Ramos (cell line): ENCODE measurements around the gene ATP6V0A1.
"Not testable (repeated sequence)": the region's sequence is repeated elsewhere in the genome, so short reads cannot be mapped to it uniquely, and the experiment has no call there.

ENCODE experiments used
- in situ Hi-C: fragments of 300-500 bp; cut with MboI; formaldehyde crosslinking; loops from one replicate; pipeline ENCODE4 v1.14.3; 2022; ENCODE audit warnings: low sequenced_read_pairs; ENCODE audit not compliant: unreplicated experiment

Gene ATP6V0A1

DNA sequence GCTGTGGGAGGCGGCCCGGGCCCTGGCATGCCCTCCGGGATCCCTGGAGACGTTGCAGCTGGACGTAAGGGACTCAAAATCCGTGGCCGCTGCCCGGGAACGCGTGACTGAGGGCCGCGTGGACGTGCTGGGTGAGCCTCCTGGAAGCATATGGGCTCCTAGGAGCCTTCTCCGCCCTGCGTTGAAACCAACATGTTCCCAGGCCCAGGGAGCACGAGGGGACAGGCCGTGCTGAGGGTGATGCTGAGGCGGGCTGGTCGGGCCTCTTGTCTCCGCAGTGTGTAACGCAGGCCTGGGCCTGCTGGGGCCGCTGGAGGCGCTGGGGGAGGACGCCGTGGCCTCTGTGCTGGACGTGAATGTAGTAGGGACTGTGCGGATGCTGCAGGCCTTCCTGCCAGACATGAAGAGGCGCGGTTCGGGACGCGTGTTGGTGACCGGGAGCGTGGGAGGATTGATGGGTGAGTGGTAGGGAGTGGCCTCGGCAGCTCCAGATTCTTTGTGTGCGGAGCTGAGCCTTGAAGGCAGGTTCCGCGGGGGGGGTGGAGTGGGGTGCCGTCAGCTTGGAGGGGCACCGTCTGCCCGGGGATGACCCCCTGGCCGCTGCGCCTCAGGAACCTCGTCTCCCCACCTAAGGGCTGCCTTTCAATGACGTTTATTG, 94.6 kb downstream of the ATP6V0A1 start:
- in situ Hi-C loops: no loop called here

DNA sequence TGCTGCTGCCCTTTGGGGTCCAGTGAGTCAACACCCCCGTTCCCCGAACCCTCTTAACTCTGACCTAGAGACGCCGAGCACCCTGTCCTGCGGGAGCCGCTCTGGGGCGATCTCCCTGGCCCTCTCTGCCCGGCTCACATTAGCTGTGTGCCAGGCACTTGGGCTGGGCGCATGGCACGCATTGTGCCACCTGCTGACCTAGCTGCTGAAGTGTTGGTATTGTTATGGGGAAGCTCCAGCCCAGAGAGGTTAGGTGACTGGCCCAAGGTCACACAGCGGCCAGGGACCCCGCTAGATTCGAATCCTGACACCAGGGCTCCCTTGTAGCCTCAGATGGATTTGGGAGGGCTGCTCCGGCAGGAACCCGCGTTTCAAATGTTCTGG, 95.2 kb downstream of the ATP6V0A1 start:
- in situ Hi-C loops: no loop called here

DNA sequence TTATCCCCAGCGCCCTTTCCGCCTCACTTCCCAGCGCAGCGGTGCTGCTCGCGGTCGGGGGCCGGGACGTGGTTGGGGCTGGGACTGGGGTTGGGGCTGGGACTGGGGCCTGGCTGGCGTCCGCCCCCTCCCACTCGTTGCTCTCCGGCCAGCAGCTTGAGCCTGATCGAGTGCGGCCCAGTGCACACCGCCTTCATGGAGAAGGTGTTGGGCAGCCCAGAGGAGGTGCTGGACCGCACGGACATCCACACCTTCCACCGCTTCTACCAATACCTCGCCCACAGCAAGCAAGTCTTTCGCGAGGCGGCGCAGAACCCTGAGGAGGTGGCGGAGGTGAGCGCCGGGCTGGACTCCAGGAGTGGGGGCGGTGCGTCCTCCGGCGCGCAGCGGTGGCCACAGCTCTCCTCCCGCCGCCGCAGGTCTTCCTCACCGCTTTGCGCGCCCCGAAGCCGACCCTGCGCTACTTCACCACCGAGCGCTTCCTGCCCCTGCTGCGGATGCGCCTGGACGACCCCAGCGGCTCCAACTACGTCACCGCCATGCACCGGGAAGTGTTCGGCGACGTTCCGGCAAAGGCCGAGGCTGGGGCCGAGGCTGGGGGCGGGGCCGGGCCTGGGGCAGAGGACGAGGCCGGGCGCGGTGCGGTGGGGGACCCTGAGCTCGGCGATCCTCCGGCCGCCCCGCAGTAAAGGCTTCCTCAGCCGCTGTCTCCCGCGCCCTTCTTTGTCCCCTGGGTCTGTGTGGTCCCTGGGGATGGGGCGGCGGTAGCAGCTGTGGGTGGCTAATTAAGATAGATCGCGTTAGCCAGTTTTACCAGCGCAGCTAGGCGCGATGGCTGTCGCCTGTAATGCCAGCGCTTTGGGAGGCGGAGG, 95.8 kb downstream of the ATP6V0A1 start:
- in situ Hi-C loops: no loop called here

DNA sequence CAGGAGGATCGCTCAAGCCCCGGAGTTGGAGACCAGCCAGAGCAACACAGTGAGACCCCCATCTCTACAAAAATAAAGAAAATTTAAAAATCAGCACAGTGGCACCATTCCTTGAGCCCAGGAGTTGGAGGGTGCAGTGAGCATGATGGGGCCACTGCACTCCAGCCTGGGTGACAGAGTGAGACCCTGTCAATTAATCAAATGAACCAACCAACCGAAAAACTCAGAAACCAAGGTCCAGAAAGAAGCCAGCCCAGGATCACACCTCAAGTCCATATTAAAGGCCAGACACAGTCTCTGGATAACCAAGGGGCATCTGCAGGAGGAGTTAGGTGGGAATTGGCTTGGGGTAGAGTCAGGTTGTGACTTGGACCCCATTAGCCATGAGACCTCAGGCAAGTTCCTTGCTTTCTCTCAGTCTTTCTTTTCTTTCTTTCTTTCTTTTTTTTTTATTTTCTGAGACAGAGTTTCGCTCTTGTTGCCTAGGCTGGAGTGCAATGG, 96.5 kb downstream of the ATP6V0A1 start:
- in situ Hi-C loops: no loop called here

DNA sequence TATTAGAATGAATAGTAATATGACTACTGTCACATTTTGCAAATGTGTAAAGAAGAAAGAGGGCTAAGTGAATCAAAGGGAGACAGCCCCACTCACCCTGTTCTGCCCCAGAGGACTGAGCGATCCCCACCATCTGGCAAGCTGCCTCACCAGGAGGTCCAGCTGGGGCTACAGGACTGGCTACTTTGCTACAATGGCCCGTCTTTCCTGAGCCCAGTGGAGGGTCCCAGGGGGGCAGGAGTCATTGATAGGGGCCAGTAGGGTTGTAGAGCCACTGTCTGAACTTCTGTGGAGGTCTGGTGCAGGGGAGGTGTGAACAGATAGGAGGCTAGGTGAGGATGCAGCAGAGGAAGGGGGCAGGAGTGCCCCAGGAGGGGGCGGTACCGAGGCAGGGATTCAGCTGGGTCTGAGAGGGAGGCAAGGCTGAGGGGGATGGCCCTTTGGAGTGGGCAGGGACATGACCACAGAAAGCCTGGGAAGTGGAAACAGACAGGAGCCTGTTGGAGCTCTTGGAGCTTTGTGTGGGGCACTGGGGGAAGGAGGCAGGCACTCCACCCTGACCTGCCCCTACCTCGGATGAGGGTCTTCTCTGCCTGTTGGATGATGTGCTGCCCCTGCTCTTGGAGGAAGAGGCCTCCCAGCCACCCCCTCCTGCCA, 97.4 kb downstream of the ATP6V0A1 start:
- in situ Hi-C loops: not testable (repeated sequence)

DNA sequence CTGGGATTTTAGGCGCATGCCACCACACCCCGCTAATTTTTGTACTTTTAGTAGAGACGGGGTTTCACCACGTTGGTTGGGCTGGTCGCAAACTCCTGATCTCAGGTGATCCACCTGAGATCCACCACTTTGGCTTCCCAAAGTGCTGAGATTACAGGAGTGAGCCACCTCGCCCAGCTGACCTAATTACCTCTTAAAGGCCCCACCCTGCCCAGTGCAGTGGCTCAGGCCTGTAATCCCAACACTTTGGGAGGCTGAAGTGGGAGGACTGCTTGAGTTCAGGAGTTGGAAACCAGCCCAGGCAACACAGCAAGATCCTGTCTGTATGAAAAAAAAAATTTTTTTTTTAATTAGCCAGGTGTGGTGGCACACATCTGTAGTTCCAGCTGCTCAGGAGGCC, 100.4 kb downstream of the ATP6V0A1 start:
- in situ Hi-C loops: no loop called here

DNA sequence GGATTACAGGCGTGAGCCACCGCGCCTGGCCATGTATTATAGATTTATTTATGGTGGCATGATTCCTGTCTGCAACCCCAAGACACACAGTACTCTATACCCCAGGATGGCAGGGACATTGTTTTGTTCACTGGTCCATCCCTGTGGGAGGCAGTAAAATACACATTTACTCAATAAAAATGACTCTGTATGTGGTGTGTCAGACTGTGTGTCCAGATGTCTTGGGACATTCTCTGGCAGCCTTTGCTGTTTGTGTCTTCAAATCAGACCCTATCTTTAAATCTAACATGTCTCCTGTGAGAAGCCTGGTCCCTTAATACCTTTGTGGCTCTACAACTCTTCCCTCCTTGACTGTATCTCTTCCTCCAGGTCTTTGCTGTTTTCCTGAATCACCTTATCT, 101.6 kb downstream of the ATP6V0A1 start:
- in situ Hi-C loops: no loop called here

DNA sequence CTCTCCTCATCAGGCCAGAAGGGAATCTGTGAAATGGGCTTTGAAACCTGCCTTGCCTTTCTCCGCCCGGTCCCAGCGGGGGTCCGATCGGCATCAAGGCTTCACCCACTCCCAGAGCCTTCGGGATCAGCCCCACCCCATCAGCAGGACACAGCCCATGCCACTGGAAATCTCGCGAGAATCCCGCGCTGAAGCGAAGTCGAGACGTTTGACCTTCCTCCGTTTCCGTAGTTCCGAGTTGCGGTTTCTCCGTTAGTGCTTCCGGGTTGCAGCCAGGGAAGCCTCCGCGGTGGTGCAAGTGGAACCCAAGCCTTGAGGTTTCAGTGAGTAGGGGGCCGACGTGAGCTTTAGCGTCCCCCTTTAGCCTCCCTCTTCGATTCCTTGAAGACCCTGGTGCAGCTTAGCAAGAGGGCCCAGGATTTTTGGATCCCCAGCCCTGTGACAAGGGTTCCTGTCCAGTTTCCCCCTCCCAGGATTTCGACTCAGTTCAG, 103.3 kb downstream of the ATP6V0A1 start, which contains the start of gene COASY:
COASY (plus strand) TSS at position 252 of the 491 bp plus-strand sequence. CDS start 475 bp downstream, outside the sequence.
- in situ Hi-C loops: no loop called here

DNA sequence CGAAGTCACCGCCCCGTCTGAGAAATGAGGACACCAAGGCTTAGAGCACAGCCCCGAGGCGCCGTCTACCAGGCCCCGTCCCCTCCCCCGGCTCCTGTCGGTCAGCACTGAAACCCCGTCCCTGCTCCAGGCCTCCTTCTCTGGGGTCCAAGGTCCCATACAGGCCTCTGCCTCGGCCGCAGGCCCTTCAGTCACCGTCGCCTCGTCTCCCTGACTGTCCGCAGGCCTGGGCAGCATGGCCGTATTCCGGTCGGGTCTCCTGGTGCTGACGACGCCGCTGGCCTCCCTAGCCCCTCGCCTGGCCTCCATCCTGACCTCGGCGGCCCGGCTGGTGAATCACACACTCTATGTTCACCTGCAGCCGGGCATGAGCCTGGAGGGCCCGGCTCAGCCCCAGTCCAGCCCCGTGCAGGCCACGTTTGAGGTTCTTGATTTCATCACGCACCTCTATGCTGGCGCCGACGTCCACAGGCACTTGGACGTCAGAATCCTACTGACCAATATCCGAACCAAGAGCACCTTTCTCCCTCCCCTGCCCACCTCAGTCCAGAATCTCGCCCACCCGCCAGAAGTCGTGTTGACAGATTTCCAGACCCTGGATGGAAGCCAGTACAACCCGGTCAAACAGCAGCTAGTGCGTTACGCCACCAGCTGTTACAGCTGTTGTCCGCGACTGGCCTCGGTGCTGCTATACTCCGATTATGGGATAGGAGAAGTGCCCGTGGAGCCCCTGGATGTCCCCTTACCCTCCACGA, 103.9 kb downstream of the ATP6V0A1 start:
- in situ Hi-C loops: no loop called here

DNA sequence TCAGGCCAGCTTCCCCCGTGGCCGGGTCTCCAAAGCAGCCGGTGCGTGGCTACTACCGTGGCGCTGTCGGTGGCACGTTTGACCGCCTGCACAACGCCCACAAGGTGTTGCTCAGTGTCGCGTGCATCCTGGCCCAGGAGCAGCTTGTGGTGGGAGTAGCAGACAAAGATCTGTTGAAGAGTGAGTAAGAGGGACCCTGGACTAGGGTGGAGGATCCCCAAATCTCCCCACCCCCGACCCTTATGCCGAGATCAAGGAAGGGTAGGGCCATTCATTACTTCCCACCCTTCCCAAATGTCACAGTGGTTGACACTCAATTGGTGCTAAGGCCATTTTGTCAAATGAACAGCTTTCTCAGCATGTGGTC, 104.4 kb downstream of the ATP6V0A1 start:
- in situ Hi-C loops: no loop called here

DNA sequence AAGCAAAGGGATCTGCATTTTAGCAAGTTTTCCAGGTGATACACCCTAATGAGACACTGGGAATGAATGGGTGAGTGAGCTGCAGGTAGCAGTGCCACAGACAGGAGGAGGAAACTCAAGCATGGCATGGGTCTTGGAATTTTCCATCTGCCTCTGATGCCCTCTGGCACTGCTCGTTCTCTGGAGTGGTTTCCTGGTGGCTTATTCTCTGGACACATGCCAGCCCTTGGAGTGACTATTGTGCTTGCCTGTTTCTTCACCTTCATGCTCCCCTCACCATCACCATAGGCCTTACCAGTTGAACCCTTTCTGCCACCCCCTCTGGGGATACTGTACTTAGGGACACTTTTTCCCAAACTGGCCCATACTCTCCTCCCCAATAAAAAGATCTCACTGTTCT, 104.9 kb downstream of the ATP6V0A1 start:
- in situ Hi-C loops: no loop called here

DNA sequence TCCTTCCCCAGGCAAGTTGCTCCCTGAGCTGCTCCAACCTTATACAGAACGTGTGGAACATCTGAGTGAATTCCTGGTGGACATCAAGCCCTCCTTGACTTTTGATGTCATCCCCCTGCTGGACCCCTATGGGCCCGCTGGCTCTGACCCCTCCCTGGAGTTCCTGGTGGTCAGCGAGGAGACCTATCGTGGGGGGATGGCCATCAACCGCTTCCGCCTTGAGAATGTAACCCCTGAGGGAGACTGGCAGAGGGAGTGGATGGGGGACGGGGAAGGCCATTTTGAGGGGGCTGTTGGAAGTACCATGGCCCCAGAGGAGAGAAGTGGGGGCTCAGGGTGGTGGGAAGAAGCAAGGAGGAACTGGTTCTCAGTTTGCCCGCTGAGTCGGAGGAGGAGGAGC, 105.3 kb downstream of the ATP6V0A1 start:
- in situ Hi-C loops: no loop called here

DNA sequence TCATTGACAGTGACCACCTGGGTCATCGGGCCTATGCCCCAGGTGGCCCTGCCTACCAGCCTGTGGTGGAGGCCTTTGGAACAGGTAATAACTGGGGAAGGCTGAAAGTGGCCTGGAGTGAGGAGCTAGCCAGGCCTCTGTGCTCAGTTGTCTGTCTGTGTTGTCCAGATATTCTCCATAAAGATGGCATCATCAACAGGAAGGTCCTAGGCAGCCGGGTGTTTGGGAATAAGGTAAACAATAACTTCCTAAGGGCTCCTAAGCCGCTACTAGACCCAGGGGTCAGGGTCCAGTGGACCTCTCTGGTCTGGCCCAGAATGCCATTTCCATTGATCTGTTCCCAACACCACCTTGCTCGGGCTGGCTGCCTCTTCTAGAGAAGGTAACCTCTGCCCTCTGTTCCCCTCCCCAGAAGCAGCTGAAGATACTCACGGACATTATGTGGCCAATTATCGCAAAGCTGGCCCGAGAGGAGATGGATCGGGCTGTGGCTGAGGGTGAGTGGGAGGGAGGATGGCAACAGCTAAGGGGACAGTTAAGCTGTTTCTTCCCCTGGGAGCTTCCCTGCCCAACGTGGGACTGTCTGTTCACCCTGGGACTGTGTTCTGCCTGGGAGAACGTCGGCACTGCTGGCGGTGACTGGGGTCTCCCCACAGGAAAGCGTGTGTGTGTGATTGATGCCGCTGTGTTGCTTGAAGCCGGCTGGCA, 106.3 kb downstream of the ATP6V0A1 start:
- in situ Hi-C loops: no loop called here

DNA sequence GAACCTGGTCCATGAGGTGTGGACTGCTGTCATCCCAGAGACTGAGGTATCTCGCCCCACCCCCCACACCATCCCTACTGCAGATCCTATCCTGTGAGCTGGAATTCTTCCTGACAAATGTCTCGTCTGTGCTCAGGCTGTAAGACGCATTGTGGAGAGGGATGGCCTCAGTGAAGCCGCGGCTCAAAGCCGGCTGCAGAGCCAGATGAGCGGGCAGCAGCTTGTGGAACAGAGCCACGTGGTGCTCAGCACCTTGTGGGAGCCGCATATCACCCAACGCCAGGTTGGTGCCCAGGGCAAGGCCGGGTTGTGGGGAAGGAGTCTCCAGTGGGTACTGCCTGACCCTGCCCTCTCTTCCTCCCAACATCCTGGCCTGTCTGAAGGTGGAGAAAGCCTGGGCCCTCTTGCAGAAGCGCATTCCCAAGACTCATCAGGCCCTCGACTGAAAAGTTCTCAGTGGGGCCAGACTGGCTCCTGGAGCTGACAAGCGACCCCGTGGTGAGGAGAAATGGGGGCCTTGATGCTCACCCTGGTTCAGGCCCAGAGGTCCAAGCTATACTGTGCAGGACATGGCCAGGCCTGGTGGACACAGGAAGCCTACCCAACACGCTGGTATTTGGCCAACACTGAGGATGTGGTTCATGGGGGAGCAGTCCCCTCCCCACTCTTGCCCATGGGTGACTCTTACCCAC, 107.0 kb downstream of the ATP6V0A1 start:
- in situ Hi-C loops: no loop called here

DNA sequence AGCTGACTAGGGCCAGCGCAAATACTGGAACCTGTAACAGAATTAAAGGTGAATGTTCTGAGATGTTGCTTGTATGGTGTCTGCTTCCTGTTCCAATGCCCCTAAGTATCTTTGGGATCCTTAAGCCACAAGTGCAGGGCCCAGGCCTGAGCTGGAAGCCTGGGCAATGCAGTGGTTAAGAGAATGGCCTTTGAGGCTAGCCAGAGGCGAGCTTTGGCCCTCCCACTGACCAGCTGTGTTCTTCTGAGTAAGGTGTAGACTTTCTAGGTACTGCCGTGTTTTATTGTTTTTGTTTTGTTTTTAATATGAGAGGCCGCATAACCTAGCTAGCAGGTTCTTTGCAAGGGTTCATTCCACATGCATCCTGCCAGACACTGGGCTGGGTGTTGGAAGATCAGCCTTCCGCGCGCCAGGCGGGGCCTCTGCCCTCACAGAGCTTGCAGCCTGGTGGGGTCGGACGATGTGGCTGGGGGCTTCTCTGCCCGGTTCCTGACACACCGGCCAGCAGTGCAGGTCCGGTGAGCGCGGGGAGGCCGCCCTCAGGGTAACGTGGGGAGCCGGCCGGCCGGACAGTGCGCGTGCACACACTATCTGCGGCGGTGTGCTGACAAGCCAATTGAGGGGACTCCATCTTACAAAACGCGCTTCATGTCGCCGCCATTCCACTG, 107.7 kb downstream of the ATP6V0A1 start:
- in situ Hi-C loops: no loop called here

DNA sequence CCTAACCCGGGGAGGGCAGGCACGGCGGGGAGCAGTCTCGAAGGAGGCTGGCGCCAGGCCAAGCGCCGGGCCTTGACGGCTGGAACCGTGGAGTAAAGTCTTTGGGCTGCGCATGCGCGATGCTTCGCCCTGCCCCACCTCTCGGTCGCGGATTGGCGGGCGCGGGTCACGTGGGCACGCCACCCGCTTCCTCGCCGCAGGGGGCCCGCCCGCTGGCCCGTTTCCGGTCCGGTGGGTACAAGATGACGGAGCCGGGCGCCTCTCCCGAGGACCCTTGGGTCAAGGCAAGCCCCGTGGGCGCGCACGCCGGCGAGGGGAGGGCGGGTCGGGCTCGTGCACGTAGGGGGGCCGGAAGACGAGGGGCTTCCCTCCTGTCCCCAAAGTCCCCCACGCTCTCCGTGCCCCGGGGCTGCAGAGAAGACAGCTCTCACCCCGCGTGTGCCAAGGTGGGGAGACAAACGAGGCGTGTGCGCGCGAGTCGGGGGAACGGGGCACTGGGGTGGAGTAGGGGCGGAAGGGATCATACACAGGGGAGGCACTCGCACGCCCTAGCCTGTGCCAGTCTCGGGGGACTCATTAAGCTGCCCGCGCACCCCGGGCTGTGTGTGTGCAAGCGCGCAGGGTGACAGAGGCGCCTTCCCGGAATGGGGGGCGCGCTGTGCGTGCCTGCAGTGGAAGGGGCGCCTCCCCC, 108.3 kb downstream of the ATP6V0A1 start, which contains the start of gene MLX:
MLX (plus strand) TSS at position 218 of the 691 bp plus-strand sequence; CDS start at position 243, 25 bp downstream.
- in situ Hi-C loops: no loop called here

DNA sequence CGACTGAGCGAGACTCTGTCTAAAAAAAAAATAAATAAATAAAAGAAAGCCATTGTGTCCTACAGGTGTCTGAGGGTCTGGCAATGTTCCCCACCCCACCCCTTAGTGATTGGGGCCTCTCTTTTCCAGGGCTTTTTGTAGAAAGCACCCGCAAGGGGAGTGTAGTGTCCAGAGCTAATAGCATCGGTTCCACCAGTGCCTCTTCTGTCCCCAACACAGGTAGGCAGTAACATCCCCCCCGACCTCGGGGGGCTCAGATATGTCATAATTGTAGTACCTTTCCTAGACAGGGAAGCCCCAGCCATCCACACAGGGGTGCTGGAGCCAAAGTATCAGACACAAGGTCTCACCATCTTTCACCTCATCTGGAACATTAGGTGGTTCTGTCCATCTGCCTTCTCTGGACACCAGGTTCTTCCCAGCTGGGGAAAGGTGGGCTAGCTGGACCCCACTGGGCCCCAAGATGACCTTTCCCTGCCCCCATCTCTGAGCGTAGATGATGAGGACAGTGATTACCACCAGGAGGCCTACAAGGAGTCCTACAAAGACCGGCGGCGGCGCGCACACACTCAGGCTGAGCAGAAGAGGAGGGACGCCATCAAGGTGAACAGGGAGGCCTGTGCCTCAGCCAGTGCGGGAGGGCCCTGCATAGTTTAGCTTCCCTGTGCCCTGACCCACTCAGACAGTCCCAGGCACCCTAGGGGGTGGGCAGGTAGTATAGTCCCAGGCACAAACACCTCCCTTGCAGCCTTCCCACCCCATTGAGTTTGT, 109.8 kb downstream of the ATP6V0A1 start:
- in situ Hi-C loops: no loop called here
